Stimulated activated CD8-positive, alpha-beta memory T cell treated with anti-CD3 and anti-CD28 coated beads, Interleukin-4, amount 100 ng/mL, for 24 hours (primary cell): ENCODE results near the gene NBPF1.
"Not testable (repeated sequence)": the region's sequence is repeated elsewhere in the genome, so short reads cannot be mapped to it uniquely, and the experiment has no call there.

Experiments
- DNase-seq: peaks from one replicate; pipeline ENCODE4 v3.0.0-alpha.2; 2020; ENCODE audit warnings: low read depth

The NBPF1 gene

GRCh38 chr1:16621681-16622315, 8.4 kb upstream of the NBPF1 start:
- not testable (repeated sequence) for DNase-seq

- no peak for DNase-seq
Observed at GRCh38 chr1:16621300-16621658, 7.9 kb upstream of the NBPF1 start.

DNA sequence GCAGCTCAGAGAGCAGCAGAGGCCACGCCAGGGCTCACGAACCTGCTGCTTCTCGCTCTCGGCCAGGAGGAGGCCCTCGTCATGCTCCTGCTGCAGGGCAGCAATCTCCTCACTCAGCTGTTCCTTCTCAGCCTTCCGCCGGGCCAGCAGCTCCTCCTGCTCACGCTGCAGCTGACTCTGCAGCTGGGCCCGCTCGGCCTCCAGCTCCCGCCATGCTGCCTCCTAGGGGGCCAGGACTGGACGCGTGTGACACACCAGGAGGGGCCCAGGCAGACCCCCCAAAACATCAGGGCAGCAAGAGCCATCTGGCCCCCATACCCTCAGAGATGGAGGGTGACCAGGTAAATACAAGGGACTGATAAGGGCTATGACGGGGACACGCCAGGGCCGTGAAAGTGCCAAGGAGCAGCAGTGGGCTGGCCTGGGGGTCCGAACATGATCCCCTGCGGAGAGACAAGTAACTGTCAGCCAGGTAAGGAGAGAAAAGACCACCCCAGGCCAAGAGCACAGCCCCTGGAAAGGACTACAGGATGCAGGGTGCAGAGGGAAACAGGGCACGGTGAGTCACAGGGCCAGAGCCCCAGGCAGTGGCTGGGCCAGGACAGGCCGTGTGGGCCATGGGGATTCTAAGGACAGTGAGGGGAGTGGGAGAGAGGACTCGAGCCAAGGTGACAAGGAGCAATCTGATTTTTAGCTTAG, 6.6 kb upstream of the NBPF1 start:
- not testable (repeated sequence) for DNase-seq

- DNase-seq, result no peak
Observed at GRCh38 chr1:16618719-16619118, 5.4 kb upstream of the NBPF1 start.

DNA sequence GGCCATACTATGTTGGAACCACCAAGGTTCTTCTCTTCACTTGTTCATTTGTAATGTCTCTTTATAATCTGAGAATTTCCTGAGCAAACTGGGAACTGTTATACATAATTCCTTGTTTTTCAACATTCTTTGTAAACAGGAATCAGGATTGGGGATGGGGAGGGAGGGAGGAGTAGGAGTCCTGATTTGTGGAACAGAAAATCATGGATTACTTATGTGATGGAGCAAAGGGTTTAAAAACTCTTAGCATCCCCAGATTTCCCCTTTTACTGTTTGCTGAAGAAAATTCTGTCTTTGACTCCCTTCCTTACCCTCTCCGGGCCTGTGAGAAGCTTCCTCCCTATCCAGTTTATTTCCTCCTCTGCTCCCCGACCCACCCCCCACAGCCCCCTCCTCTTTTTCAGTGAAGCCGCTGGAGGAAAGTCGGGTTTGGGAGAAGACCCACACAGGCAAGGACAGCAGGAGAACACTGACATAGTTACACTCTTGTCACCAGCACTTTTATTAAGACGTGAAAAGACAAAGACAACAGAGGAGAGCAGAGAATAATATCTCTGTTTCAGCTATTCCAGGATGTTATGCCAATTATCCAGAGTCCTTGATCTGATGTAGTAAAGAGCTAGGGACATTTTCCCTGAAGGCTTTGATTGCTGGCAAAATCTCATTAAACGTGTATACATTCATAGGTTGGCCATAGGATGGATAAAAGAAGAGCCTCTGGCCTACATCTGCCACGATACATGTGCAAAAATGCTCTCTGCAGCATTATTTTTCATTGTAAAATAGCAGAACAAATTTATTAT, 4.6 kb upstream of the NBPF1 start:
- DNase-seq, result no peak

GRCh38 chr1:16617114-16617631, 3.8 kb upstream of the NBPF1 start:
- DNase-seq, result no peak

DNA sequence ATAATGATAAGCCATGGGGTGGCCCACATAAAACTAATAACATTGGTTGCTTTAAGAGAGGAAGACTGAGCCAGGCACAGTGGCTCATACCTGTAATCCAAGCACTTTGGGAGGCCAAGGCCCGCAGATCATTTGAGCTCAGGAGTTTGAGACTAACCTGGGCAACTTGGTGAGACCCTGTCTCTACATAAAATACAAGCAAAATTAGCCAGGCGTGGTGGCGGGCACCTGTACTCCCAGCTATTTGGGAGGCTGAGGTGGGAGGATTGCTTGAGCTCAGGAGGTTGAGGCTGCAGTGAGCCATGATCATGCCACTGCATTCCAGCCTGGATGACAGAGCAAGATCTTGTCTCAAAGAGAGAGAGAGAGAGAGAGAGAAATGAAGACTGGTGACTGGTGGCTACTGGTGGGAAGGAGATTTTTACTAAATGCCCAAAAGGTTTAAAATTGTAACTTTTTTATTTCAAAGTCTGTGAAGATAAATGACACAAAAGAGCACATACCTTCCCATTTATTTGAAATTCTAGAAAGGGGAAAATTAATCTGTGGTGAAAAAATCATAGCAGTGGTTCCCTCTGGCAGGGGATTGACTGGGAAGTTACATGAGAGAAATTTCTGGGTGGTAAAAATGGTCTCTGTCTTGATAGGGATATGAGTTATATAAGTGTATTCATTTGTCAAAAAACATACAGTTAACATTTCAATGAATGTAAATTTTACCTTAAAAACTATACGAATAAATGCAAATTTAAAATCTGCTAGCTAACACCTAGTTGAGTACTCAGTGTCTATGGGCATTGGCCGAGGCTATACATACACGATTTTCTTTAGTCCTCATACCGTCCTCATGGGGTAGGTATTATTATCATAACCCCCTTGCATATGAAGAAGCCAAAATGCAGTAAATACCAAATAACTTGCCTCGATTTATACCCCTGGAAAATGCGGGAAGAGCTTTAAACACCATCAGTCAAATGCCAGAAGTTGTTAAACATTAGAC, 2.2 kb upstream of the NBPF1 start:
- no peak for DNase-seq

GRCh38 chr1:16614361-16615252, 1.2 kb upstream of the NBPF1 start:
- no peak for DNase-seq

DNA sequence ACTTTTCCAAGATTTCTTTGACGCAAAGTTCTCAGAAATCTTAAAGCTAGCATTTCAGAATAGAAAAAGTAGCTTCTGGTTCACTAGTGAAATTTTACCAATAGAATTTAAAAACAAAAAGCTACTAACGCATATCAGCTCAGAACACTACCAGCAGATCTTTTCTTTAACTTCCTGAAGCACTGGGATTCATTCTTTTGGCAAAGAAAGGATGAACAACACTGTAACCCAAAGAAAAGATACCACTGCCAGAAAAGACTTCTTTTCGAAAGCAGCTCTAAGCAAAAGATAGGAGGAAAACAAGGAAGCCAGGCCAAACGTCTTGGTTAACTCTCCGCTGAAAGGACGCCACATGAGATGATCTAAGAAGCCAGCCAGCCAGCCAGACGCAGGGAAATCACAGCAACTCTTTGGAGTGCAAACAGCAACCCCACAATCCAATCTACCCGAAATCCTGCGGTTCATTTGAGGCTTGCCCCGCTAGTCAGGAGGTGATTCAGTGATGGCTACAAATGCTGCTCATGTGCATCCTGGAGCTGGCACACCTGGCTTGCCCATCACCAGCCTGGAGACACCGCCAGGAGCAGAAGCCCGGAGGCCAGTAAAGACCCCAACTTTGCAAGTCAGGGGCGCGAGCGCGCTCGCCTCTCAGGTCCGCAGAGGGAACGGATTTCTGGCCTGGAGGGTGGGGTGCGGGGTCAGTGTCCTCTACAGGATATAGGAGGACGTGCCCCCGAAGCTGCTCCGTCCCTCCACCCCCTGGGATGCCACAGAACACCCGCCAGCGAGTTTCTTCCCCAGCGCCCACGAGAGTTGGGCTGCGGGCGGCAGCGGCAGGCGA, 812 bp downstream of the NBPF1 start:
- DNase-seq, result no peak

DNA sequence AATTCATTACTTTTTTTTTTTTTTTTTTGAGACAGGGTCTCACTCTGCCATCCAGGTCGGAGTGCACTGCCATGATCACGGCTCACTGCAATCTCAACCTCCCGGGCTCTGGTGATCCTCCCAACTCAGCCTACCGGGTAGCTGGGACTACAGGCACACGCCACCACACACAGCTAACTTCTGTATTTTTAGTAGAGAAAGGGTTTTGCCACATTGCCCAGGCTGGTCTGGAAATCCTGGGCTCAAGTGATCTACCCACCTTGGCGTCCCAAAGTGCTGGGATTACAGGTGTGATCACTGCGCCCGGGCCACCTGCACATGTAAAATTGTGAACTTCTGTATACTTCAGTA, 1.4 kb downstream of the NBPF1 start:
- not testable (repeated sequence) for DNase-seq

DNA sequence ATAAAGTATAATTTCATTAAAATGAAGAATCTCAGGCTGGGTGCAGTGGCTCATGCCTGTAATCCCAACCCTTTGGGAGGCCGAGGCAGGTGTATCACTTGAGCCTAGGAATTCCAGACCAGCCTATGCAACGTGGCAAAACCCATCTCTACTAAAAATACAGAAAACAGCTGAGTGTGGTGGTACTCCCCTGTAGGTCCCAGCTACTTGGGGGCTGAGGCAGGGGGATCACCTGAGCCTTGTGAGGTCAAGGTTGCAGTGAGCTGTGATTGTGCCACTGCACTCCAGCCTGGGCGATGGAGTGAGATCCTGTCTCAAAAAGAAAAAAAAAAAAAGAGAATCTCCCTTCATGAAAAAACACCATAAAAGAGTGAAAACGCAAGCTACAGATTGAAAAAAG, 2.2 kb downstream of the NBPF1 start:
- not testable (repeated sequence) for DNase-seq

- DNase-seq, result not testable (repeated sequence)
Observed at GRCh38 chr1:16610553-16610952, 2.8 kb downstream of the NBPF1 start.

GRCh38 chr1:16609761-16610160, 3.6 kb downstream of the NBPF1 start:
- not testable (repeated sequence) for DNase-seq

DNA sequence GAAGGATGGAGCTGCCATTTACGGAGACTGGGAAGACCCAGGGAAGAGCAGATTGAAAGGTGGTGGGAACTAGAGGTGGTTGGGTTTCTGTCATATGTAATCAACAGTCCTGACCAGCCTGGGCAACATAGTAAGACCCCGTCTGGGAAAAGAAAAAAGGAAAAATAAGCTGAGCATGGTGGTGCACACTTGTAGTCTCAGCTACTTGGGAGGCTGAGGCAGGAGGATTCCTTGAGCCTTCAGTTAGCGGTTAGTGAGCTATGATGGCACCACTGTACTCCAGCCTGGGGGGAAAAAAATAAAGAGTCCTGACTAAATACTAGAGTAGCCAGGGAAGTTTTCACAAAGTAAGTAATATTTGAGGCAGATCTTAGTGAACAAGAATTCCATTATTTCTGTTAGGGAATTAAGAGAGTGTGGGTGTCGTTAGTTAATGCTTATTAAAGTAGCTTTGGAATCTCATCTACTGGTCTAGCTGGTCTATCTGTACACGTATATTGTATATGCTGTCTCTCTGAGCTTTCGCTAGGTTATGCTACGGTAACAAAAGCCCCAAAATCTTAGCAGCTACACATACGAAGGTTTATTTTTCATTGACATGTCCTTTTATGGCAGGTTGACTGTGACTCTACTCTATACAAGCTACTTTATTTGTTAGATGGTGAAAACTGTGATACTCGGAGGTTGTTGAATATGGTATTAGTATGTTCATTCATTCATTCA, 4.4 kb downstream of the NBPF1 start:
- DNase-seq, result no peak

DNA sequence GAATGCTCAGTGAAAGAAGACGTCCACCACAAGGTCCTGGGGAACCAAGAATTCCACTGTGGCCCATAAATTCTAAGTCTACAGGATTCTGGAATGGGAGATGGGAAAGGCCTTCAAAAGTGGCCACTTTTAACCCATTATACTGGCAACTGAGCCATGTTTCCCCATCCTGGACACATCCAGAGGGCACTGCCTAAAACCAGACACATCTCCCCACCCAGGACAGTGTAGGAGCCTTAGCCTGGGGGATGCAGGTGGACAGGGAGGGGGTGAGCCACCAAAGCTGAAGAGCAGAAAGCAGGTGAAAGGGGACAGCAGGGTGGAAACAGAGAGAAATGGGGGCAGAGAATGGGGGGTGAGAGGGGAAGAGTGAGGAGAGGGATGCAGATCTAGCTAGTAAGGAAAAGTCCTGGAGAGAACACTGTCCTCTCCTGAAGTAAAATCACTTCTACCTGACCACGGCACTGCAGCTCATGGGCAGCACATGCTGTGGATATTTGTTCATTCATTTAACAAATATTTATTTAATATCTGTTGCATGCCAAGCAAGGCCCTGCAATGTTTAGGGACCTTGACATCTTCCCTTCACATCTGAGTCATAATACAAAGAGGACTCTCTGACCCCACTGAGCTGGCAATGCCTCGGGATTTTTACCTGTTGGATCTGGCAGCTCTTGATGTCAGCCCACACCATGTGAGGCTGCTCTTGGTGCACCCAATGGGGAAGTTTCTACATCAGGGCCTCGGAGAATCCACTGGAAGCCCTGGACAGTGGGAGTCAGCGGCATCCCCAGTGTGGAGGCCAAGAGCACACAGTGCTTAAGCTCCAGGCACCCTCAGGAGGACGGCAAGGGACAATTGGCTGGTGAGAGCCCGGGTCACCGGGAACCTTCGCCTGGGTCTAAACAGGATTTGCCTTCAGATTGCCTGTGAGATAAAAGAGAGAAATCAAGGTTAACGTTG, 5.2 kb downstream of the NBPF1 start:
- not testable (repeated sequence) for DNase-seq

GRCh38 chr1:16607433-16607851, 5.9 kb downstream of the NBPF1 start:
- DNase-seq, result no peak

- DNase-seq, result not testable (repeated sequence)
Observed at GRCh38 chr1:16606666-16607432, 6.5 kb downstream of the NBPF1 start.
